ENCODE data around the gene MAP3K6.
"Not testable (repeated sequence)": the region's sequence is repeated elsewhere in the genome, so short reads cannot be mapped to it uniquely, and the experiment has no call there.

The MAP3K6 gene, protein sequence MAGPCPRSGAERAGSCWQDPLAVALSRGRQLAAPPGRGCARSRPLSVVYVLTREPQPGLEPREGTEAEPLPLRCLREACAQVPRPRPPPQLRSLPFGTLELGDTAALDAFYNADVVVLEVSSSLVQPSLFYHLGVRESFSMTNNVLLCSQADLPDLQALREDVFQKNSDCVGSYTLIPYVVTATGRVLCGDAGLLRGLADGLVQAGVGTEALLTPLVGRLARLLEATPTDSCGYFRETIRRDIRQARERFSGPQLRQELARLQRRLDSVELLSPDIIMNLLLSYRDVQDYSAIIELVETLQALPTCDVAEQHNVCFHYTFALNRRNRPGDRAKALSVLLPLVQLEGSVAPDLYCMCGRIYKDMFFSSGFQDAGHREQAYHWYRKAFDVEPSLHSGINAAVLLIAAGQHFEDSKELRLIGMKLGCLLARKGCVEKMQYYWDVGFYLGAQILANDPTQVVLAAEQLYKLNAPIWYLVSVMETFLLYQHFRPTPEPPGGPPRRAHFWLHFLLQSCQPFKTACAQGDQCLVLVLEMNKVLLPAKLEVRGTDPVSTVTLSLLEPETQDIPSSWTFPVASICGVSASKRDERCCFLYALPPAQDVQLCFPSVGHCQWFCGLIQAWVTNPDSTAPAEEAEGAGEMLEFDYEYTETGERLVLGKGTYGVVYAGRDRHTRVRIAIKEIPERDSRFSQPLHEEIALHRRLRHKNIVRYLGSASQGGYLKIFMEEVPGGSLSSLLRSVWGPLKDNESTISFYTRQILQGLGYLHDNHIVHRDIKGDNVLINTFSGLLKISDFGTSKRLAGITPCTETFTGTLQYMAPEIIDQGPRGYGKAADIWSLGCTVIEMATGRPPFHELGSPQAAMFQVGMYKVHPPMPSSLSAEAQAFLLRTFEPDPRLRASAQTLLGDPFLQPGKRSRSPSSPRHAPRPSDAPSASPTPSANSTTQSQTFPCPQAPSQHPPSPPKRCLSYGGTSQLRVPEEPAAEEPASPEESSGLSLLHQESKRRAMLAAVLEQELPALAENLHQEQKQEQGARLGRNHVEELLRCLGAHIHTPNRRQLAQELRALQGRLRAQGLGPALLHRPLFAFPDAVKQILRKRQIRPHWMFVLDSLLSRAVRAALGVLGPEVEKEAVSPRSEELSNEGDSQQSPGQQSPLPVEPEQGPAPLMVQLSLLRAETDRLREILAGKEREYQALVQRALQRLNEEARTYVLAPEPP (N-terminal part only)

DNA sequence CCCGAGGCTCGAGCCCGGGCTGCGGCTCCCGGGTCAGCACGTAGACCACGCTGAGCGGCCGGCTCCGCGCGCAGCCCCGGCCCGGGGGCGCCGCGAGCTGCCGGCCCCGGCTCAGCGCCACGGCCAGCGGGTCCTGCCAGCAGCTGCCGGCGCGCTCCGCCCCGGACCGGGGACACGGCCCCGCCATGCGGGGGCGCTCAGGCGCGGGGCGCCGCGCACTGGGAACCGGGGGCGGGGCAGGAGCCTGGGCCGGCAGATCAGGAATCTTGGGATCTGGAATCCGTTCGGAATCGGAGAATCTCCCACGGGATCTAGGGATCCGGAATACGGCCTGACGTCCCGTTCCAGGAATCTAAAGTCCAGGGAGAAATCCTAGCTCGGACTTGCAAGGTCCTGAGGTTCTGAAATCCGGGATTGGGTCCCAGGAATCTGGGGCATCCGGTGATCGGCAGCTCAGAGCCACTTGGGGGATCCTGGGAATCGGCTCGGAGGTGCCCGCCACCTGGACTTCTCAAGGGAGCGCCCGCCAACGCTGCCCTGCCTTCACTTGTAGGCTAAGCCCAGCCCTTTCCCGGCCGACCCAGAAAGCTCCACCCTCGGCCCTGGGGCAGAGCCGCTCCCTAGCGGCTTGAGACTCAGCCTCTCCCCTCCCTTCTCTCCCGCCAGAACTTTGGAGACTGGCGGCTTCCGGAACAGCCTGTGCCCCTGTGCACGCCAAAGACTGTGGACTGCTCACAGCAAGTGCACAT lies at the start of gene MAP3K6:
MAP3K6 (minus strand) TSS at position 551 of the 749 bp plus-strand sequence; CDS start at position 187, 364 bp downstream.
- DNase-seq (ENCODE audit: low spot score), result no peak

DNA sequence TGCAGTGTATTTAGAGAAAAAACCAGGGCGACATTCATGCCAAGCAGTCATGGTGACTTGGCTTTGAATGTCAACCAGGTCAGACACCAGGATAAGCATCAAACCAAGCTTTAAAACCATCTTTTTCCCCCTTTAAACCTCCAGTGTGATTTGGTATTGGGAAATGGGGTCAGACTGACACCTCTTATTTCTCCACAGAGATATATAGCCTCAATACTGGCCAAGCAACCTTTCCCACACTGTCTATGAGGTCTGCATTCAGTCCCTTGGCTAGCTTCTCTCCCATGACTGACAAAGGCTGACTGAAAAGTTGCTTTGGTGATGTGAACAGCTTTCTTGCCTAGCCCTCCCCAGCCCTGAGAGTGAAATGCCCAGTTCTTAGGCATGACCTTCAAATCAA lies 47.3 kb upstream of the MAP3K6 start:
- no peak for DNase-seq (ENCODE audit: low spot score)

DNA sequence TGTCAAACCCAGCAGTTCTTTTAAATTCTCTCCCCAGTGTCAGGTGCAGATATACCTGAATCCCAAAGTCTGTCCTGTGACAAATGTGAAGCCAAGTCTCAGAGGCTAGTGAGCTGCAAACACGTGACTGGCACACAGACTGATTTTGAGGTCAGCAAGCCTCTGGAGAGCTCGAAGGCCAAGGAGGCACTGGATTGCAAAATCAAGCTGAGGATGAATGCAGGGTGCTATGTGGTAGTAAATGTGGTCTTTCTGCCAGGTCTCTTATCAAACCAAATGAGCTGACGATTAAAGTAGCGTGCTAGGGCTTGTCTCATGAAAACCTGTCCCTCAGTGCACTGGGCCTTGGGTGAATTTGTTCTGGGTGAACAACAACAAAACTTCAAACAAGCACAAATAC lies 46.2 kb upstream of the MAP3K6 start:
- DNase-seq (ENCODE audit: low spot score), result no peak

DNA sequence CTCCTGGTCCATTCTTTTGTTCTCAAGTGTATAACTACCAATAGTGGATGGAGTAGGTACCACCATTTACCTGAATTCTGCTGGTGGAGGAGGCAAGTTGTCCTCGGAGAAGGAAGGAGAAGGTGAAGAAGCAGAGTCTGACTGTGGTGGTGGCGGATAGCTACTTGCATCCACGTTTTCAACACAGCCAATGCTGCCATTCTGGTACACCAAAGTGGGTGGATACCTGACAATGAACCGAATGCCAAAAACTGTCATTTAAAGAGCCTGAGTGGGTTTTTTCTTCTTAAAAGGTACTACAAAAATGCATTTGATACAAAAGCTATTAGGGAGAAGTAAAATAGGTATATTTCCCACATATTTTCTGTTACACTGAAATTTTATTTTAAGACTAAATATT lies 45.7 kb upstream of the MAP3K6 start:
- no peak for DNase-seq (ENCODE audit: low spot score)

DNA sequence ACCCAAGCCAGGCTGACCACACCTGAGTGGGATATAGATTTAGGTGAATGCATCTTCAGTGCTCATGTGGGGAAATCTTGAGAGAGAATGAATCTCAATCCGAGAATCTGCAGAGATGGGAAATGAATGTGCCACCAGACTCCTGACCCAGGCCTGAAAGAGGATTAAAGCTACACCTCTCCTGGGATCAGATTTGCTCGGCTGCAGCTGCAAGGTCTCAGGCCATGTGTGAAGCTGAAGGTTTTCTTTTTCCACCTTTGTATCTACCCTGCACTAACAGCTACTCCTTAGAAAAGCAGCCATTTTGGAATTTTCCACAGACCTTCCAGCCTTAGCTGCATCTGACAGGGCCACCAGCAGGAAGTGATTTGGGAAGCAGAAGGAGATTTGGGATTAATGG lies 43.9 kb upstream of the MAP3K6 start:
- no peak for DNase-seq (ENCODE audit: low spot score)

DNA sequence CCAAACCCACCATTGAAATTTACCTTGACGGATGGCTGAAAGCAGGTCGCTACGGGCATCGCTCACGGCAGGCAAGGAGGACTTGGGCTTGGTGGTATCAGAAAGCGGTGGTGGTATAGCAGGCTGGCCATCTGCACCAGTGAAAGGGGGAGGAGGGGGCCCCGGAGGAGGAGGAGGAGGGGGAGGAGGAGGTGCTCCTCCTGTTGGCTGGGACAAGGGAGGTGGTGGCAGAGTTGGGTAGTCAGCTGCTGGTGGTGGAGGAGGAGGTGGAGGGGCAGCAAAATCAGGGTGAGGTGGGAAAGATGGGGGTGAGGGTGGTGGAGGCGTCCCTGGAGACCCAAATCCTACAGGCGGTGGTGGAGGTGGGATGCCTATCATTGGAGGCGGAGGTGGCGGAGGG lies 42.9 kb upstream of the MAP3K6 start:
- no peak for DNase-seq (ENCODE audit: low spot score)

DNA sequence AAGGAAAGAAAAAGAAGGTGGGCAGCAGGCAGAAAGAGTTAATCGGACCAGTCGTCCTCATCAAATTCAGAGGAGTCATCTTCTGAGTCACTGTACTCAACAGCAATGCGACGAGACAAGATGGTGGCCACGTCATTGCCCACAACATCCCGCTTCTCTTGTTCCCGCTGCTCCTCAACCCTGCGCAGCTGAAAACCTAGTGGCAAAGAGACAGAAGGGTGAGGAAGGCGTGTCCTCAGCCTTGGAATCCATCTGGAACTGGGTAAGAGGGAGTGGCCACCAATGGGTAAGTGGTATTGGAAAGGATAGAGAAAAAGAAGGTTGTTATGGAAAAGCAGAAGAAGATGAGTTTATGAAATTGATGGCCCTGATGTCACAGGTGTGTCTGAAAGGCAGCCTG lies 41.4 kb upstream of the MAP3K6 start:
- no peak for DNase-seq (ENCODE audit: low spot score)

DNA sequence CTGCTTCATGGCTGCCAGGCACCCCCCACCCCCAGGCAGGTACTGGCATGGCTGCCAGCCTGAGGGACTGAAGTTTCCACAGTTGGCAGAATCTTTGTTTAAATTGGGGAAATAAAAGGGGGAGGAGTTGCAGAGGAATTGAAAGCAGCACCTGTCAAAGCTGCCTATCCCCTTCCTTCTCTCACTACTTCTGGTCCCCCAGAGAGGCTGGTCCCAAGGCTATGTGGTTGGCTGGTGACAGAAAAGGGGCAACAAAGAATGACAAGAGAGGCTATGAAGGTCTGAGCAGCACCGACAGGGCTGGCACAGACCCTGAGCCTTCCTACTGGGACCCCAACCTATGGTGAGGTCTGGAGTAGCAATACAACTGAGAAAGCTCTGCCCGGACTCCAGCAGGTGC lies 40.0 kb upstream of the MAP3K6 start:
- DNase-seq (ENCODE audit: low spot score), result not testable (repeated sequence)

DNA sequence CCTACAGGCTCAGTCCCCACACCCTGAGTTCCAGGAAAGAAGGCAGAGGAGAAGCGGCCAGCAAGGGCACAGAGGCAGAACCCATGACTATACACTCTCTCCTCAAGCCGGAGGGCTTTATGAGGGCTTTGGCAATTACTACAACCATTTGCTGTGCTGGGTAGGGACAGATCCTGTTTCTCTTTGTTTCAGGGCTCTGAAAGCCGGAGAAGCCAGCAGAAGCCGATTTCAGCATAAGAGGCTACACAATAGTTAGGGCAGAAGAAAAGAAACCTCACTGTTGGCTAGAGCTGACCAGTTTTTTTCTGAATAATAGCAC lies 39.6 kb upstream of the MAP3K6 start:
- DNase-seq (ENCODE audit: low spot score), result no peak

DNA sequence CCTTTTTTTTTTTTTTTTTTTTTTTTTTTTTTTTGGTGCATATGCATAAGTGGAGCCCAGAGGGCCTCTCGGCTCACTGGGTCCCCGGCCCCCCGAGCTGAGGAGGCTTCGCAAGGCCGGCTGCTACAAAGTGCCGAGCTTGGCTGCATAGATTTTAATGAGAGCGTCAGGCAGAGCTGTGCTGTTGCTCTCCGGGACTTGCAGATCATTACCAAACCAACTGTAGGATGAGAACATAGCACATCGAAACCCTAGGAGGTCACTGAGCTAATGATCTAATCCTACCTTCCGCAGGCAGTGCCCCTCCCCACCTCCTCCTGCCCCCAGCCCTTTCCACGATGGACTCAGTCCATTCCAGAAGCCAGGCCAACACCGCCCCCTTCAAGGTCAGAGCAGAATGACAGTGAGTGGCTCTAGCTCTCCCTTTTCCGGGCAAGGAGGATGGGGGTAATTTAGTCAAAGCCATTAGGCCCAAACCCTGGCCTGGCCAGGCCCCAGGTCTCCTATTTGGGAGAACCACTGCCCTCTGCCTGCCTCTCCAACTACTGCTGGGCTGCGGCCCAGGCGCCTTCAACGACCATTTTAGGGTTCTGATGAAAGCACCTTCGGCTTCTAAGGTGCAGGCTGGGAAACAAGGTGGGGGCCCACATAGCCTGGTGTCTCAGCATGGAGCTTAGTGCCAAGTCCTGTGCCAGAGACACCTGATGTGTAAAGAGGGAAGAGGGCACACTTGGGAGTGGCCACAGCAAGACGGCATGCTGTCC lies 39.0 kb upstream of the MAP3K6 start:
- DNase-seq (ENCODE audit: low spot score), result not testable (repeated sequence)

DNA sequence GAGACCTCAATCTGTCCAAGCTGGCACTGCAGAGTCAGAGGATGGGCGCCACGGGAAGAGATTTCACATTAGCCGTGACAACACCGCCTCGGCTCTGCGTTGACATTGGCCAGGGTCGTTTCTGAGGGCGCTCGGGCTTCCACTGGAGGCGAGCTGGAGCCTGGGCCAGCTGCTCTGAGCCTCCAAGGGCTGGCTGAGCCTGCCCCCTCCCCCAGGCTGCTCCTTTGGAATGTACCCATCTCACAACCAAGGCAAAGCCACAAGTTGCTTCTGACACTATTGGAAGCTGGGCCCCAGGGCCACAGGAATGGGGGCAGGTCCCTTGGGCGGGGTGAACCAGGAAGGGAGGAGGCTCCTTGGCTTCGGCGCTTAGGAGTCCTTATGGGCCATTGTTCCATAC lies 38.3 kb upstream of the MAP3K6 start:
- DNase-seq (ENCODE audit: low spot score), result no peak

DNA sequence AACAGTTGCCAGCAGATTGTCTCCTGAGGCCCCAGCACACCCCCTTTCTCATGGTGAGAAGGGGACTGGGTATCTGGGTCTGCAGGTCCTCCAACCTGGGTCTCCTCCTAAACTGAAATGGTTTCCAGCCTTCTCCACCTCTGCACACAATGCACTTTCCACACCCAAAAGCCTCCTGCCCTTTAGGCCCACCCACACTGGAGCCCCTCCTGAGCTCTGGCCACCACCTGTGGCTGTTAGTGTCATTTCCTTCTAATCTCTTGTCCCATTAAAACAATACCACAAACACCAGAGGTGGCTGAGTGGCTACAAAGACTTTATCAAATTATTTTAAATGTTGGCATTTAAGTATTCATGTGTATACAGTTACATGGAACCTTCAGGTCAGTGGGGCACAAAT lies 37.2 kb upstream of the MAP3K6 start:
- DNase-seq (ENCODE audit: low spot score), result no peak

DNA sequence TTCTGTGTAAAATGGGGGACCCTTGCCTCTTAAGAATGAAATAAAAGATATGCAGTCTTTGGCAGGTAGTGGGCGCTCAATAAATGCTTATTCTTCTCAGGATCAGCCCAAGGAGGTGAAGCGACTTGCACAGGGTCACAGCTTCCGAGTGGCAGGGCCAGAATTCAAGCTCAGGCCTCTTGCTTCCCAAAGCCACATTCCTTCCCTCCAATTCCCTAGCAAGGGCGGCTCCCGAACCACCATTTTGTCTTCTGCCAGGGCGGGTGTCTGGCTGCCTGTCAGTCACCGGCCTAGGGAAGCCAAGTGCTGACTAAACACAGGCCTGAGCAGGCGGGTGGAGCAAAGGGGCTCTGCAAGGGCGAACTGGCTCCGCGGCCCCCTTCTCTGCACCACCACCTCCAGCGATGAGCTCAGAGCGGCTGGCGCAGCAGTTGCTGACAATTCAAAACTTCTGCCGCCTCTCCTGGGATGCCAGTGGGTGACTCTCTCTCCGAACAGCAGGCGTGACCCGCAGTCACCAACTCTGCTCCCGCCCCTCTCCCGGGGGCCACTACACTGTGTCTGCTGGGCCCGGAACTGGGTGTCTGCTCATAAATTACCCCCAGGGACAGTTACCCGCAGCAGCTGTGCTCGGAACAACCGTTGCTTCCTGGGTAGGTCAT lies 36.4 kb upstream of the MAP3K6 start:
- DNase-seq (ENCODE audit: low spot score), result peak; percentile 88

DNA sequence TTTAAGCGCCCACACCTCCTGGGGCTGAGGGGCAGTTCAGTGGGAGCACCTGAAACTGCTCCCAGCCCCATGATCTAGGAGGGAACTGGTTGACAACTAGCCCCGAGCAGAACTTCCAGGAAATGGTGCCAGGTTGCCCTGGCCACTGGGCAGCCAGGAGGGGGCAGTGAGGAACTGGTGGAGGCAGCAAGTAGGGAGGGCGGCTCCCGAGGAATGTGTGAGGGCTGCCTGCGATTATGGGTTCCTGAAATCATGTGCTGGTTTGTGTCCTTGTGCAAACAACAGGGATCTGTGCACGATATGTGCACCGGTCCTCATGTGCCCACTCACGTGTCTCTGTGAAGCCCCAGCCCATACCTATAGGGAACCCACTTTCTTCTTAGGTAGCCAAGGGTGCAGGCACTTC lies 35.6 kb upstream of the MAP3K6 start:
- DNase-seq (ENCODE audit: low spot score), result no peak

DNA sequence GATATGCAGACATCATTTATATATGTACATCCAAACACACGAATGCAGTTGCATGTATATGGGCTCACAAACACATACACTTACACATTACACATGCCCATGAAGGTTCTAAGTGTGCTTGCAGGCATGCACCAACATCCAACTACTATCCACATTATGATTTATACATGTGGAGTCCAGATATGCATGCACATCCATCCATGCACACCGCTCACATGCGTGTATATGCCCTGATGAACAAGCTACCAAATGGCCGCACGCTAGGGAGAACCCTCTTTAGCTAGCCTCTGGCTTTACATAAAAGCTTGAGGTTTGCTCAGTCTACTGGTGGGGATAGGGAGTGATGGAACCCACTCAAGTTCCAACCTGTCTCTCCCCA lies 34.2 kb upstream of the MAP3K6 start:
- DNase-seq (ENCODE audit: low spot score), result no peak

DNA sequence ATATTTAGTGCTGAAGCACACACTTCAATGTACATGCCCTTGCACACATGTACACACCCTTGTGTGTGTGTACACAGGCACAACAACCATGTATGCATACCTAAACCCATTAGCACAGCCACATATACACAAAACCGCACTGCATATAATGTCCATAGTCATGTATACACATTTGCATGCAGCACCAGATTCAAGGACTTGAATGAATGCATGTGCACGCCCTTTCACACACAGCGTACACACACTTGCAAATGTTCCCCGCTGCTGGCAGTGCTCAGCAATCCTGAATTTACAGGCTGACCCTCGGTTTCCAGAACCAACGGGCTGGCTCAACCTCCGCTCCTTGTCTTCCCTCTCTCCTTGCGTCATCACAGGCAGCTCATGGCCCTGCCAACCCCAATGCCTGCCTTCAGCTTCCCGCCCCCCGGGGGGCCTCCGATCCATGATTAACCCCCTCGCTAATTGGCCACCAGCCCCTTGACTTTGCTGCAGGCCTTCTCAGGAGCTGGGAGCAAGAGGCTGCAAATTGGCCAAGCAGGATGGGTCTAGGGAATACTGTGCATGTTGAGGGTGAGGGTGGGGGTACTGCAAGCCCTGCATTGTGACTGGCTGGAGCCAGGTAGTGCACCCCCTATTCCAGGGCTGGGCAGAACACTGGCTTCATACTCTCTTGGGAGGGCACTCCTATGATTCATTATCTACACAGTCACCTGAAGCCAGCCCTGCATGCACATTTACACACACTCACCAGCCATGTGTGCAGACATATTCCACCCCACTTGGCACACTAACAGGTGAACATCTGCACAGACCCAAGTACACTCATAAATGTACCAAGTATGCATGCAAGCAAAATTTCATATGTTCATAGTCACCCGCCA lies 33.6 kb upstream of the MAP3K6 start:
- no peak for DNase-seq (ENCODE audit: low spot score)

DNA sequence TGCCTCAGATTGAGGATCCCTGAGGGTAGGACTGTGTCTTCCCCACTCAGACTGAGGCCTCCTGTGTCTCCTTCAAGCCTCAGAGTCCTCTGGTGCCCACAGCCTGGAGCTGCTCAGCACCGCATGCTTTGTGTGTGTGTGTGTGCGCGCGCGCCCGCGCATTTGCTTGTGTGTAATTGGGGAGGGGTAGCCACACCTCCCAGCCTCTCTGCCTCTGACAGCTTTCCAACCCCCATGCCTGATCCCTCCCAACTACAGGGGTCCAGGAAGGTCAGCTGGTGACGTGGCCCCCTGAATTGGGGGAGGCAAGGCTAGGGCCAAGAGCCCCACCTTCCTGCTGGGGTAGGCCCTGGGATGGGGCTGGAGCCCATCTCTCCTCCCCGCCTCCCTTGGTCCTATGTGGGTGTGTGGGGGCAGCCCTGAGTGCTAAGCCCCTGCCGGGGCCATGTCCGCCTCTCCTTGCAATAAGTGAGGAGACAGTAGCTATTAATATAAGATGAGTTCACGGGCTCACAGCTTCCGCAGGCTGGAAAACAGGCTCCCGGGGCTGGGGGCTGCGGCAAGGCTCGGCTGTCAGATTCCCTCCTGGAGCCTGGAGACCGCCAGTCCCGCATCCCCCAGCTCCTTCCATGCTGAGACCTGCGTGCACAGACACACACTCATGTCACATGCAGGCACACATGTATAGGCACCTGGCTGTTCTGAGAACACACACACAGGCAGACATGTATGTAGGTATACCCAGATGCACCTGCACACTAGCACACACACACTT lies 32.7 kb upstream of the MAP3K6 start:
- DNase-seq (ENCODE audit: low spot score), result peak; percentile 70

DNA sequence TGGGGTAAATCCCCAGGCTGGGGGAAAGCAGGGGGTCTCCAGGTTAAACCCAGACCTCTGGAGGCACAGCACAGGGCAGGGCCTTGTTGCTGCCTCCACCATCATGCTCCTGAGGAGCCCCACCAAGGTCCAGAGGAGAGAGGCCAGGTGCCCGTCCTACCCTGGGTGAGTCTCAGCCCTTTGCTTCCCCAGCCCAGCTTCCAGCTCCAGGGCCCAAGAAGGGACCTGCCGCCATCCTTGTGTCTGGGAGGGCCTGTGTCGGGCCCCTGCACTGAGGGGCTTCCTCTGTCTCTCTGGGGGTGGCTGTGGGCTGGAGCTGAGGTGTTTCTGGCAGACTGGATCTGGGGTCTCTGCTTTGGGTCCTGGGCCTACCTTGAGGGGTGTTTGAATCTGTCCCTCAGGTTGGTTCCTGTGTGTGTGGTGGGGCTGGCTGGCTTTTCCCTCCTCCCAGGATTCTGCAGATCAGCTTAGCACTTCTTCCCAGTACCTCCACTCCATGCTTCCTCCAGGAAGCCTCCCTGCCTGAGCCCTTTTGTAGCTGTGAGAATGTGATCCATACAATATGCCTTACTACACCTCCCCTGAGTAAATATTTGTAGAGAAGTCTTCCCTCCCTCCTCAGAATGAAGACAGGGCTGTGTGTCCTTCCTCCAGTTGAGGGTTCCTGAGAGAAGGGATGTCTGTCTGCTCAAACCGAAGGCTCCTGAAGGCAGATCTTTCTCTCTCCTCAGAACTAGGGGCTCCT lies 31.8 kb upstream of the MAP3K6 start:
- DNase-seq (ENCODE audit: low spot score), result peak; percentile 41
